Stimulated activated CD8-positive, alpha-beta memory T cell treated with anti-CD3 and anti-CD28 coated beads, Interleukin-4, amount 100 ng/mL, for 24 hours (primary cell): ENCODE results near the gene MTHFD2L.
"Not testable (repeated sequence)": the region's sequence is repeated elsewhere in the genome, so short reads cannot be mapped to it uniquely, and the experiment has no call there.

Experiments
- DNase-seq: peaks from one replicate; pipeline ENCODE4 v3.0.0-alpha.2; 2020; ENCODE audit warnings: low read depth

Gene MTHFD2L

GRCh38 chr4:74189331-74190043, 31.6 kb downstream of the MTHFD2L start:
- DNase-seq: no peak

- no peak for DNase-seq
These were observed 32.4 kb downstream of the MTHFD2L start for GRCh38 chr4:74190332-74190731.

- no peak for DNase-seq
These were observed 33.0 kb downstream of the MTHFD2L start for GRCh38 chr4:74190919-74191397.

GRCh38 chr4:74197080-74197479, 39.2 kb downstream of the MTHFD2L start:
- no peak for DNase-seq

GRCh38 chr4:74202062-74202586, 44.2 kb downstream of the MTHFD2L start:
- DNase-seq: no peak

GRCh38 chr4:74203467-74203866, 45.5 kb downstream of the MTHFD2L start:
- DNase-seq: no peak

GRCh38 chr4:74205046-74205445, 47.1 kb downstream of the MTHFD2L start:
- DNase-seq: no peak

GRCh38 chr4:74205559-74205958, 47.6 kb downstream of the MTHFD2L start:
- DNase-seq: no peak

- no peak for DNase-seq
These were observed 48.3 kb downstream of the MTHFD2L start for GRCh38 chr4:74206088-74206825.

GRCh38 chr4:74214457-74215159, 56.7 kb downstream of the MTHFD2L start:
- not testable (repeated sequence) for DNase-seq

- not testable (repeated sequence) for DNase-seq
These were observed 57.3 kb downstream of the MTHFD2L start for GRCh38 chr4:74215236-74215635.

GRCh38 chr4:74217365-74217764, 59.4 kb downstream of the MTHFD2L start:
- no peak for DNase-seq

GRCh38 chr4:74218201-74218600, 60.3 kb downstream of the MTHFD2L start:
- no peak for DNase-seq

GRCh38 chr4:74219240-74219639, 61.3 kb downstream of the MTHFD2L start:
- DNase-seq: no peak

GRCh38 chr4:74223098-74223497, 65.2 kb downstream of the MTHFD2L start:
- no peak for DNase-seq

GRCh38 chr4:74223801-74224200, 65.9 kb downstream of the MTHFD2L start:
- DNase-seq: no peak

- DNase-seq: peak; percentile 59
These were observed 71.0 kb downstream of the MTHFD2L start for GRCh38 chr4:74228691-74229640.

GRCh38 chr4:74230902-74231499, 73.1 kb downstream of the MTHFD2L start:
- DNase-seq: no peak

GRCh38 chr4:74235135-74235534, 77.2 kb downstream of the MTHFD2L start:
- no peak for DNase-seq

GRCh38 chr4:74237425-74237966, 79.6 kb downstream of the MTHFD2L start:
- DNase-seq: no peak

- DNase-seq: no peak
These were observed 86.1 kb downstream of the MTHFD2L start for GRCh38 chr4:74244049-74244448.
